CD4-positive, CD25-positive, alpha-beta regulatory T cell (primary cell): ENCODE data around the gene PASD1. TPM values are rescaled to one million over a fixed set of nuclear protein-coding genes. Genes with fewer than 3 reads are reported as not detected.

Experiments used
- ATAC-seq, 2 donors: fragments of 150-1000 bp; cut with Tn5 transposase; one replicate each; pipeline ENCODE4 v1.10.0; 2021; ENCODE audit warnings: low read depth in 2 of 2, moderate number of reproducible peaks in 2 of 2, moderate library complexity in 1 of 2
- DNase-seq, 3 donors: peaks; one replicate each; pipeline versions ENCODE4 v3.0.0 to v3.0.0-alpha.2; 2012 to 2022; ENCODE audit warnings: mixed read lengths in 1 of 3
- H3K27ac ChIP-seq: one replicate; pipeline ENCODE4 v1.7.0; 2013; ENCODE audit warnings: mild to moderate bottlenecking, low read length; ENCODE audit not compliant: insufficient read depth, poor library complexity, severe bottlenecking
- H3K27me3 ChIP-seq: one replicate; pipeline ENCODE4 v1.7.0; 2013; ENCODE audit warnings: low read length; ENCODE audit not compliant: control insufficient read depth, insufficient read depth
- H3K36me3 ChIP-seq: one replicate; pipeline ENCODE4 v1.7.0; 2013; ENCODE audit warnings: mild to moderate bottlenecking, low read length, moderate library complexity; ENCODE audit not compliant: control insufficient read depth, insufficient read depth
- H3K4me1 ChIP-seq: 2 replicates; pipeline ENCODE4 v1.7.0; 2013; ENCODE audit warnings: mild to moderate bottlenecking, low read length; ENCODE audit not compliant: insufficient read depth, control insufficient read depth, poor library complexity, severe bottlenecking
- H3K4me3 ChIP-seq: one replicate; pipeline ENCODE4 v1.7.0; 2013; ENCODE audit warnings: low read depth, mild to moderate bottlenecking, low read length, moderate library complexity
- H3K9me3 ChIP-seq, 2 experiments: 1 replicate in 1 of 2; 2 replicates in 1 of 2; pipeline ENCODE4 v1.7.0; 2013; ENCODE audit warnings: low read length in 2 of 2, mild to moderate bottlenecking in 1 of 2, moderate library complexity in 1 of 2; ENCODE audit not compliant: control insufficient read depth in 2 of 2
- H3K27ac Mint-ChIP-seq, 3 donors: one replicate each; pipeline ENCODE4 v1.8.0; 2020 to 2022; ENCODE audit warnings: mild to moderate bottlenecking in 3 of 3, mixed read lengths in 3 of 3, moderate library complexity in 2 of 3
- H3K27me3 Mint-ChIP-seq: one replicate; pipeline ENCODE4 v1.8.0; 2022; ENCODE audit warnings: mild to moderate bottlenecking, mixed read lengths
- H3K36me3 Mint-ChIP-seq: one replicate; pipeline ENCODE4 v1.8.0; 2020; ENCODE audit warnings: mixed read lengths
- H3K4me1 Mint-ChIP-seq, 4 donors: one replicate each; pipeline ENCODE4 v1.8.0; 2020 to 2022; ENCODE audit warnings: mixed read lengths in 4 of 4, mild to moderate bottlenecking in 1 of 4
- H3K4me3 Mint-ChIP-seq, 4 donors: one replicate each; pipeline ENCODE4 v1.8.0; 2020 to 2022; ENCODE audit warnings: mild to moderate bottlenecking in 4 of 4, mixed read lengths in 4 of 4, moderate library complexity in 3 of 4
- H3K9me3 Mint-ChIP-seq, 7 donors: one replicate each; pipeline ENCODE4 v1.8.0; 2020 to 2022; ENCODE audit warnings: mixed read lengths in 7 of 7, mild to moderate bottlenecking in 3 of 7, moderate library complexity in 2 of 7
- polyA plus RNA-seq, 4 donors: library from polyadenylated mRNA; unstranded; fragments of 300-500 nt; fragmentation: Illumina TruSeq; gene quantifications; one replicate each; pipeline ENCODE4 v1.2.3, GENCODE V29; 2021
- total RNA-seq: library from RNA; stranded (reverse); gene quantifications from one replicate; pipeline ENCODE4 v1.2.3, GENCODE V29; 2022

The PASD1 gene, protein sequence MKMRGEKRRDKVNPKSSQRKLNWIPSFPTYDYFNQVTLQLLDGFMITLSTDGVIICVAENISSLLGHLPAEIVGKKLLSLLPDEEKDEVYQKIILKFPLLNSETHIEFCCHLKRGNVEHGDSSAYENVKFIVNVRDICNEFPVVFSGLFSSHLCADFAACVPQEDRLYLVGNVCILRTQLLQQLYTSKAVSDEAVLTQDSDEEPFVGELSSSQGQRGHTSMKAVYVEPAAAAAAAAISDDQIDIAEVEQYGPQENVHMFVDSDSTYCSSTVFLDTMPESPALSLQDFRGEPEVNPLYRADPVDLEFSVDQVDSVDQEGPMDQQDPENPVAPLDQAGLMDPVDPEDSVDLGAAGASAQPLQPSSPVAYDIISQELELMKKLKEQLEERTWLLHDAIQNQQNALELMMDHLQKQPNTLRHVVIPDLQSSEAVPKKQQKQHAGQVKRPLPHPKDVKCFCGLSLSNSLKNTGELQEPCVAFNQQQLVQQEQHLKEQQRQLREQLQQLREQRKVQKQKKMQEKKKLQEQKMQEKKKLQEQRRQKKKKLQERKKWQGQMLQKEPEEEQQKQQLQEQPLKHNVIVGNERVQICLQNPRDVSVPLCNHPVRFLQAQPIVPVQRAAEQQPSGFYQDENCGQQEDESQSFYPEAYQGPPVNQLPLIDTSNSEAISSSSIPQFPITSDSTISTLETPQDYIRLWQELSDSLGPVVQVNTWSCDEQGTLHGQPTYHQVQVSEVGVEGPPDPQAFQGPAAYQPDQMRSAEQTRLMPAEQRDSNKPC
- total RNA-seq (not detected), polyA plus RNA-seq (not detected)

DNA sequence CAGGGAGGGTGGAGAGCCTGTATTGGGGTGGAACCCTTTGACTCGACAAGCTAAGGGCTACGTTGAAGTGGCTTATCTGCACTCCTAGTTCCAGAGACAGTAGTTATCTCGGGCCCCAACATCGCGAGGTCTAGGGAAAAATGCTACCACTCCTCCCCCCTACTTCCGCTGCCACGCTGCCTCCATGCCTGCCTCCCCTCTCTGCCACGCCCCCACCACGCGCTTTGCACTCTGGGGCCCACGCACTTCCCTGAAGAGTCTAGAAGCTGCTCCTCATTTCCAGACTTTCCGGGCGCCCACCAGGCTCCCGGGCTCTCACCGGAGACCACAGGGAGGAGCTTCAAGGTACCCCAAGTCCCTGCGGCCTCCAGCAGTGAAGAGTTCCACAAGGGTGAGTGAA, at the start of gene PASD1:
Gene PASD1 (plus strand): TSS at position 227 of the 400 bp plus-strand sequence. CDS start 37,879 bp downstream, outside the sequence.
- DNase-seq (no peak), ATAC-seq (no peak)
- Histone ChIP-seq H3K4me3 (no peak within 1 kb of the TSS), H3K9me3 (no peaks in the 10 kb centered on the region), H3K36me3 (no peaks in the 10 kb centered on the region), H3K27me3 (no peaks in the 10 kb centered on the region), H3K4me1 (no peaks in the 10 kb centered on the region), H3K27ac (no peak within 1 kb of the TSS)
- H3K4me1 Mint-ChIP-seq = no peaks in the 10 kb centered on the region
- H3K36me3 Mint-ChIP-seq = no peaks in the 10 kb centered on the region
- H3K27ac Mint-ChIP-seq = peak within 1 kb of the TSS in 1 of 3 donors; percentile 57
- H3K9me3 Mint-ChIP-seq = peaks cover 0 to 1% (median 0%) of the 10 kb centered on the region in 7 donors
- H3K4me3 Mint-ChIP-seq = no peak within 1 kb of the TSS
- peaks cover 1% of the 10 kb centered on the region for H3K27me3 Mint-ChIP-seq

DNA sequence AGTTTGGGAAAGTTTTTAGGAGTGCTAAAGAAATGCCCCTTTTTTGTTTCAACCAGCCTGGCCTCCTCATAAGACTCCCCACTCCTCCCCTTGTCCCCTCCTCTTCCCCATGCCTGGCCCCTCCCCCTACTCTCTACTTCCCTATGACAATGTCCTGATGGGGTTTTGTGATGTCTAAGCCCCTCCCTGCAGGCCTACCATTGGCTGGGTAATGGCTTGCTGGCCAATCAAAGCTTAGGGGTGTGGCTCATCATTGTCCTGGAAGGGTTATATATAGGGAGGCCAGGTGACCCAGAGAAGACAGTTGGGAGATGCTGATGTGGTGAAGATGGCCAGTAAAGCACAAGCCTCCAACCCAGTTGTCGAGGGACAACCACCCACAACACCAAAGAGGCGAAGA, 48.2 kb upstream of the PASD1 start:
- no peaks in the 10 kb centered on the region for H3K36me3 ChIP-seq
- H3K9me3 ChIP-seq = no peaks in the 10 kb centered on the region
- Mint-ChIP-seq H3K27me3 (peaks cover 7% of the 10 kb centered on the region), H3K4me1 (no peaks in the 10 kb centered on the region), H3K4me3 (no peak overlapping the region), H3K36me3 (no peaks in the 10 kb centered on the region), H3K9me3 (peaks cover 0 to 1% (median 0%) of the 10 kb centered on the region in 7 donors), H3K27ac (no peak overlapping the region)
- no peak overlapping the region for H3K4me3 ChIP-seq
- no peak overlapping the region for H3K27ac ChIP-seq
- H3K4me1 ChIP-seq = no peaks in the 10 kb centered on the region
- DNase-seq (no peak), ATAC-seq (no peak)
- H3K27me3 ChIP-seq = no peaks in the 10 kb centered on the region

GRCh38 chrX:151516538-151517187, 46.8 kb upstream of the PASD1 start:
- H3K27me3 Mint-ChIP-seq = peaks cover 5% of the 10 kb centered on the region
- H3K27me3 ChIP-seq = no peaks in the 10 kb centered on the region
- no peak overlapping the region for H3K27ac ChIP-seq
- ATAC-seq = no peak
- H3K9me3 Mint-ChIP-seq = peaks cover 0 to 1% (median 0%) of the 10 kb centered on the region in 7 donors
- no peak overlapping the region for H3K4me3 Mint-ChIP-seq
- no peaks in the 10 kb centered on the region for H3K9me3 ChIP-seq
- no peak for DNase-seq
- no peak overlapping the region for H3K4me3 ChIP-seq
- no peaks in the 10 kb centered on the region for H3K4me1 Mint-ChIP-seq
- H3K4me1 ChIP-seq = no peaks in the 10 kb centered on the region
- H3K36me3 Mint-ChIP-seq = no peaks in the 10 kb centered on the region
- no peak overlapping the region for H3K27ac Mint-ChIP-seq
- H3K36me3 ChIP-seq = no peaks in the 10 kb centered on the region

GRCh38 chrX:151517421-151517820, 46.1 kb upstream of the PASD1 start:
- Histone ChIP-seq H3K36me3 (no peaks in the 10 kb centered on the region), H3K4me3 (no peak overlapping the region), H3K27ac (no peak overlapping the region), H3K9me3 (no peaks in the 10 kb centered on the region), H3K27me3 (no peaks in the 10 kb centered on the region), H3K4me1 (no peaks in the 10 kb centered on the region)
- peak overlapping the region in 1 of 3 donors; percentile 20 for H3K27ac Mint-ChIP-seq
- H3K4me1 Mint-ChIP-seq = no peaks in the 10 kb centered on the region
- H3K36me3 Mint-ChIP-seq = no peaks in the 10 kb centered on the region
- H3K27me3 Mint-ChIP-seq = peaks cover 5% of the 10 kb centered on the region
- DNase-seq (no peak), ATAC-seq (no peak)
- peaks cover 0 to 1% (median 0%) of the 10 kb centered on the region in 7 donors for H3K9me3 Mint-ChIP-seq
- no peak overlapping the region for H3K4me3 Mint-ChIP-seq

DNA sequence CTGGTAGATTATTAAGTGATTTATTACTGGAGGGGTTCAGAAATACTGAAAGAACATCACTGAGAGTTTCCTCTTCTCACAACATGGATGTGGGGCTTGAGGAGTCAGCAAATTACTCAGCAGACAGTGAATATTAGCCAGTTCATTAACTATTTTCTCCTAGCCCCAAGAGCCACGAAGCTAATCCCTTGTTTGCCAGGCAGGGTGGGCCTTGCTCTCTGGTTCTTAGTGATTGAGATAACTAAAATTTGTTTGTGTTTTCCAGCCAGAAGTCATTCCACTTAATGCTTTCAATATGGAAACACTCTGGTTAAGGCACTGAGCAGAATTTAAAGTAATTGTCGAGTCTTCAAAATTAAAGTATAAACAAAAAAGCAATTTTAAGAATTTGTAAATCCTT, 40.1 kb upstream of the PASD1 start:
- Mint-ChIP-seq H3K27ac (no peak overlapping the region), H3K9me3 (peaks cover 0 to 2% (median 0%) of the 10 kb centered on the region in 7 donors)
- no peak for ATAC-seq

GRCh38 chrX:151536571-151536970, 26.9 kb upstream of the PASD1 start:
- H3K27me3 ChIP-seq = no peaks in the 10 kb centered on the region

More for the DNA sequence above, 40.1 kb upstream of the PASD1 start:
- Histone ChIP-seq H3K27ac (no peak overlapping the region), H3K36me3 (no peaks in the 10 kb centered on the region), H3K4me3 (no peak overlapping the region), H3K27me3 (no peaks in the 10 kb centered on the region), H3K4me1 (no peaks in the 10 kb centered on the region), H3K9me3 (no peaks in the 10 kb centered on the region)
- Mint-ChIP-seq H3K4me3 (no peak overlapping the region), H3K4me1 (no peaks in the 10 kb centered on the region), H3K36me3 (no peaks in the 10 kb centered on the region), H3K27me3 (peaks cover 8% of the 10 kb centered on the region)
- no peak for DNase-seq

GRCh38 chrX:151537572-151537971, 25.9 kb upstream of the PASD1 start:
- Histone ChIP-seq H3K36me3 (no peaks in the 10 kb centered on the region), H3K27me3 (no peaks in the 10 kb centered on the region), H3K4me1 (no peaks in the 10 kb centered on the region), H3K9me3 (no peaks in the 10 kb centered on the region), H3K27ac (no peak overlapping the region), H3K4me3 (no peak overlapping the region)
- Mint-ChIP-seq H3K4me3 (no peak overlapping the region), H3K27ac (no peak overlapping the region), H3K27me3 (no peaks in the 10 kb centered on the region), H3K36me3 (no peaks in the 10 kb centered on the region), H3K4me1 (no peaks in the 10 kb centered on the region), H3K9me3 (no peaks in the 10 kb centered on the region)
- DNase-seq = no peak
- ATAC-seq = no peak

More at GRCh38 chrX:151536571-151536970, 26.9 kb upstream of the PASD1 start:
- Histone ChIP-seq H3K4me1 (no peaks in the 10 kb centered on the region), H3K36me3 (no peaks in the 10 kb centered on the region), H3K27ac (no peak overlapping the region), H3K9me3 (no peaks in the 10 kb centered on the region), H3K4me3 (no peak overlapping the region)
- DNase-seq = no peak
- ATAC-seq = no peak
- H3K9me3 Mint-ChIP-seq = no peaks in the 10 kb centered on the region
- no peak overlapping the region for H3K4me3 Mint-ChIP-seq
- H3K4me1 Mint-ChIP-seq = no peaks in the 10 kb centered on the region
- H3K27me3 Mint-ChIP-seq = peaks cover 5% of the 10 kb centered on the region
- H3K36me3 Mint-ChIP-seq = no peaks in the 10 kb centered on the region
- H3K27ac Mint-ChIP-seq = no peak overlapping the region
